ENCODE data around the gene ARHGEF28. TPM values are rescaled to one million over a fixed set of nuclear protein-coding genes. Genes with fewer than 3 reads are reported as not detected.

ARHGEF28 gene
- total RNA-seq, 1 experiment from 2014 or later, result 6.1 TPM

- Histone ChIP-seq H2AFZ (ENCODE audit: low read depth, low read length, poor library complexity, severe bottlenecking) (no peak overlapping the region), H3K4me2 (ENCODE audit: low read length) (no peak overlapping the region), H3K27me3 (ENCODE audit: insufficient read depth, low read length) (no peaks in the 10 kb centered on the region), H3K79me2 (ENCODE audit: insufficient read depth, low read length) (no peaks in the 10 kb centered on the region), H3K27ac (ENCODE audit: low read depth, low read length) (no peak overlapping the region), H3K36me3 (ENCODE audit: control insufficient read depth in 1 of 2, insufficient read depth in 2 of 2, low read length in 2 of 2) (no peaks in the 10 kb centered on the region), H3K4me3 (replicated peaks in 1 of 2; ENCODE audit: low read depth in 1 of 2, low read length in 2 of 2) (no peak overlapping the region), H3K9me2 (ENCODE audit: insufficient read depth) (no peaks in the 10 kb centered on the region), H3K4me1 (ENCODE audit: control insufficient read depth in 1 of 2, insufficient read depth in 2 of 2, low read length in 2 of 2) (peaks cover 6 to 12% of the 10 kb centered on the region in 2 experiments; a peak in 3 of 4 replicates), H3K9ac (ENCODE audit: low read length) (no peak overlapping the region), H4K20me1 (ENCODE audit: insufficient read depth) (no peaks in the 10 kb centered on the region), H3K9me3 (ENCODE audit: control insufficient read depth in 1 of 2, insufficient read depth in 1 of 2, low read depth in 1 of 2, low read length in 2 of 2) (no peaks in the 10 kb centered on the region)
- BruUV-seq (replicated peaks), result no TSS peak
- TF ChIP-seq ZBTB33 (IDR thresholded peaks at IDR 0.05; ENCODE audit: extremely low read depth, insufficient replicate concordance, low read length), result no peak
- no peak for TF ChIP-seq ELF1 (IDR thresholded peaks at IDR 0.05; ENCODE audit: borderline replicate concordance, low read depth)
- no peak for TF ChIP-seq TCF7L2 (IDR thresholded peaks at IDR 0.05; ENCODE audit: borderline replicate concordance, extremely low read depth, insufficient read depth, insufficient read length)
- no peak for TF ChIP-seq ZNF274 (IDR thresholded peaks at IDR 0.05; ENCODE audit: low read depth, low read length)
- TF ChIP-seq, protein P1, sequence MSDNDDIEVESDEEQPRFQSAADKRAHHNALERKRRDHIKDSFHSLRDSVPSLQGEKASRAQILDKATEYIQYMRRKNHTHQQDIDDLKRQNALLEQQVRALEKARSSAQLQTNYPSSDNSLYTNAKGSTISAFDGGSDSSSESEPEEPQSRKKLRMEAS (IDR thresholded peaks at IDR 0.05), result no peak
- TF ChIP-seq EZH2 (IDR thresholded peaks at IDR 0.05), result no peak
- TF ChIP-seq ATF3 (IDR thresholded peaks at IDR 0.05), result no peak
- no peak for TF ChIP-seq FOSL1 (IDR thresholded peaks at IDR 0.05; ENCODE audit: low read depth)
- RAD21 ChIA-PET (ENCODE audit: low non-redundant PET in 1 of 2, low total read pairs in 2 of 2, uncharacterized antibody in 2 of 2, unreplicated experiment in 2 of 2), result no interaction called here
- ATAC-seq (no peak), DNase-seq (ENCODE audit: low read depth, low spot score) (no peak)
- intact Hi-C loops (cut with micrococcal nuclease), result no loop called here
- CTCF ChIA-PET, result no interaction called here
- POLR2A ChIA-PET, result no interaction called here
These were observed 11.6 kb downstream of the ARHGEF28 start for GRCh38 chr5:73637565-73637964.
